Stomach (tissue), 4 donors: Measurements from ENCODE around the gene SRPRB.

Experiments
- POLR2A ChIP-seq, 4 donors: fragments of 450-650 bp; IDR thresholded peaks; one replicate each; pipeline ENCODE4 v1.6.1; 2016; ENCODE audit warnings: antibody characterized with exemption in 4 of 4, control low read depth in 2 of 4, mild to moderate bottlenecking in 1 of 4, moderate library complexity in 1 of 4
- TF ChIP-seq, protein P1 (sequence below), 7 experiments: fragments of 450-650 bp in 4 of 7; fragments of 200-600 bp in 3 of 7; sonication (generic) in 3 of 7; IDR thresholded peaks; one replicate each; pipeline ENCODE4 v1.5.1; 2016 to 2019; ENCODE audit warnings: antibody characterized with exemption in 7 of 7, control low read depth in 2 of 7, mild to moderate bottlenecking in 1 of 7

DNA sequence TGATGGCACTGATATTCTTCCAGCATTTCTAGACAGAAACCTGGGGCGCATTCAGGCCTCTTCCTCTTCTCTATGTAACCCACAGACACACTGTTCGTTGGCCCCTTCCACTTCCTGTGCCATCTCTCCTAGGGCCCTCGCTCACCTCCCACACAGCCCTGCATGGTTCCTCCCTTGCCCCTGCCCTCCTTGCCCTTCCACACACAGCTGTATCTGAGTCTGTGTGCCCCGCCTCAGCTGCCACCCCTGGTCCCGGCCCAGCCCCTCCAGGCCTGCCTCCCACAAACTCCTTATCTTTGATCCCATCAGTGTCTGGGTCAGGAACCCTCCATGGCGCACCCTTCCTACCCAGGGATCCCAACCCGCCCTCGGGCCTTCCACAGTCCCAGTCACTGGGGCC lies 52.2 kb downstream of the SRPRB start:
- TF ChIP-seq, protein P1, sequence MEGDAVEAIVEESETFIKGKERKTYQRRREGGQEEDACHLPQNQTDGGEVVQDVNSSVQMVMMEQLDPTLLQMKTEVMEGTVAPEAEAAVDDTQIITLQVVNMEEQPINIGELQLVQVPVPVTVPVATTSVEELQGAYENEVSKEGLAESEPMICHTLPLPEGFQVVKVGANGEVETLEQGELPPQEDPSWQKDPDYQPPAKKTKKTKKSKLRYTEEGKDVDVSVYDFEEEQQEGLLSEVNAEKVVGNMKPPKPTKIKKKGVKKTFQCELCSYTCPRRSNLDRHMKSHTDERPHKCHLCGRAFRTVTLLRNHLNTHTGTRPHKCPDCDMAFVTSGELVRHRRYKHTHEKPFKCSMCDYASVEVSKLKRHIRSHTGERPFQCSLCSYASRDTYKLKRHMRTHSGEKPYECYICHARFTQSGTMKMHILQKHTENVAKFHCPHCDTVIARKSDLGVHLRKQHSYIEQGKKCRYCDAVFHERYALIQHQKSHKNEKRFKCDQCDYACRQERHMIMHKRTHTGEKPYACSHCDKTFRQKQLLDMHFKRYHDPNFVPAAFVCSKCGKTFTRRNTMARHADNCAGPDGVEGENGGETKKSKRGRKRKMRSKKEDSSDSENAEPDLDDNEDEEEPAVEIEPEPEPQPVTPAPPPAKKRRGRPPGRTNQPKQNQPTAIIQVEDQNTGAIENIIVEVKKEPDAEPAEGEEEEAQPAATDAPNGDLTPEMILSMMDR (IDR thresholded peaks at IDR 0.05) = no peak
- TF ChIP-seq POLR2A (IDR thresholded peaks at IDR 0.05) = no peak
